Hindlimb muscle (tissue), 1 donor: ENCODE measurements around the gene MAN2A1. TPM values are rescaled to one million over a fixed set of nuclear protein-coding genes. Genes with fewer than 3 reads are reported as not detected.

Experiments used
- DNase-seq: peaks from one replicate; pipeline ENCODE4 v3.0.0-alpha.2; 2013
- polyA plus RNA-seq: library from polyadenylated mRNA; unstranded; fragments of 120-200 nt; gene quantifications from one replicate; pipeline ENCODE4 v1.2.1, GENCODE V29; 2013; ENCODE audit not compliant: insufficient read length

Gene MAN2A1
- polyA plus RNA-seq = 39.6 TPM

DNA sequence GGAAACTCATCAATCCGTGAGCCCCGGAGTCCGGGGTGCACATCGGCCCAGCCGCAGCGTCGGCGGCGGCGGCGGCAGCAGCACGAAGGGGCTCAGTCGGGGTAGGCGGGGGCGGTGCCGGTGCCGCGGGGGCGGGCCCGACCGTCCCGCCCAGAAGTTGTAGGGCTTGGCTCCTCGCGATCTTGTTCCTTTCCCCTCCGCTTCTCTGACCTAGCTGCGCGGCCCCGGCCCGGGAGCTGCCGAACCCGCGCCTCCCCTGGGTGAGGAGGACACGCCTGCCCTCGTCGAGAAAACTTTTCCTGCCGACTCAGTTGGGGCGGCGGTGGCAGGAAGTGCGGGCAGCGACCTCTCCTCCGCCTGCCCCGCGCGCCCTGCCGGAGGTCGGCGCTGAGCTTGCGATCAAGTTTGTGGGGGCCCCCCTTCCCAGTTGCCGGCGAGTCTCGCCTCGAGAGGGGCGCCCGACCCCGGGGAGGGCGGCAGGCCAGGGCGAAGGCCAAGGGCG is at the start of gene MAN2A1:
TSS of gene MAN2A1 (plus strand) at position 188 of the 502 bp plus-strand sequence. CDS start 491 bp downstream, outside the sequence.
- DNase-seq = peak; percentile 87

DNA sequence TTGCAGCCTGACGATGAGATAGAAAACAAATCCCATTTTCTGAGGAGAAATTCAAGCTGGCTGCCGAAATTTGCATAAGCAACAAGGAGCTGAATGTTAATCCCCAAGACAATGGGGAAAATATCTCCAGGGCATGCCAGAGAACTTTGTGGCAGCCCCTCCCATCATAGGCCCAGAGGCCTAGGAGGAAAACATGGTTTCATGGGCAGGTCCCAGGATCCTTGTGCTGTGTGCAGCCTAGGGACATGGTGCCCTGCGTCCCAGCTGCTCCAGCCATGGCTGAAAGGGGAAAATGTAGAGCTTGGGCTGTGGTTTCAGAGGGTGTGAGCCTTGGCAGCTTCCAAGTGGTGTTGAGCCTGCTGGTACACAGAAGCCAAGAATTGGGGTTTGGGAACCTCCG is 48.8 kb upstream of the MAN2A1 start:
- no peak for DNase-seq

DNA sequence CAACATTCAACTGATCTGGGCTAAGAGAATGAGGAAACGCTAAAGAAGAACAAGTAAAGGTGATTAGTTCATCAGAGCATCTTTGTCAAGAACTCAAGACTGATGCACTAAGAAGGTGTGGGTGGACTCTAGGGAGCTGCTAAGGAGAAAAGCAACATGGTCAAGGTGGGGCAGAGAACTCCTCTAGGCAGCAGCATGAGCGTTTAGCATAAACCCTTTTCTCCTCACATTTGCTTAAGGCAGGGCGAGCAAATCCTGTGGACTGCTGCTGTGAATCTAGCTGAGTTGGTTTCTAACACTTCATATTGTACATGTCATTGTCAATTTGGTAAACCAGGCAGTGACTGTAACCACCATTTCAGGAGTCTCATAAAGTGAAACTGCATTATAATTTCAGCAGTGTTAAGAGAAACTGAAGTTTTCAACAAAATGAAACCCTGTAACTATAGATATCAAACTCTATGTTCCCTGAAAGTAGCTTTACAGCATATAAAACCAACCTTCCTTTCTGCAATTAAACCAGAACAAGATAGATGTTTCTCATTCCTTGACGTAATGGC is 45.9 kb upstream of the MAN2A1 start:
- no peak for DNase-seq

DNA sequence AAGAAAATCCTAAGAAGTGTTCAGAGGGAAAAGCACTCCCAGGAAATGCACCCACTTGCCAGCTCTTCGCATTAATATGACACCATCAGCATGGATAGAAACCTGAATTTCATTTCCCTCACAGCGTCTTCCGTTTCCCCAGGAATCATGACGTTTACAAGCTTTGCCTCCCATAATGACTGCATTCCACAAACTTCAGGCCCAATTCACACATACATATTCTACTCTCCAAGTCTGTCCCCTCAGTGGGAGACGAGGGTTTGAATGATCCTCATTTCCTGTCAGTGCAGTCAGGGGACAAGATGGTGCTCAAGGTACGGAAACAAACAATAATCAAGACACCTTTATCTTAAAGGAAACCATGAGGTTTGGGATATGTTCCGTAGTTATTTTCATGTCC is 44.9 kb upstream of the MAN2A1 start:
- DNase-seq = no peak

DNA sequence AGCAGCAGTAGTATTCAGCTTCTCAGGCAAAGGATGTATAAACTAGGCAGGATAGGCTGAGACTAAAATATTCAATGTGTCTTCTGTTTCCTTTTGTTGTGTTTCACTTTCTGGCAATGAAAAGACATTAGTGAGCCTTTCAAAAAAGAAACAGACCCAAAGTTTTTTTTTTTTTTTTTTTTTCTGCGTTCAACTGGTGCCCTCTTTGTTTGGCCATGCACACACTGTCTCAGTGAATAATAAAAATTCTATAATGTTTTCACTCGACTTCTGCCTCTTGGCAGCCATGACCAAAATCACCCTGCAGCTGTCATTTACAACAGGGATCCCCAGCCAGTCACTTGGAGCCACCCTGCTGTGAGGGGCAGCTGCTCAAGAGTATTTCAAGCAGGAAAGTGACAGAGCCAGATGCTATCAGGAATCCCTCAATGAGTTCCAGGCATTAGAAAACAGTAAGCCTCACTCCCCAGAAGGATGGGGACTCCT is 44.0 kb upstream of the MAN2A1 start:
- peak; percentile 39 for DNase-seq

DNA sequence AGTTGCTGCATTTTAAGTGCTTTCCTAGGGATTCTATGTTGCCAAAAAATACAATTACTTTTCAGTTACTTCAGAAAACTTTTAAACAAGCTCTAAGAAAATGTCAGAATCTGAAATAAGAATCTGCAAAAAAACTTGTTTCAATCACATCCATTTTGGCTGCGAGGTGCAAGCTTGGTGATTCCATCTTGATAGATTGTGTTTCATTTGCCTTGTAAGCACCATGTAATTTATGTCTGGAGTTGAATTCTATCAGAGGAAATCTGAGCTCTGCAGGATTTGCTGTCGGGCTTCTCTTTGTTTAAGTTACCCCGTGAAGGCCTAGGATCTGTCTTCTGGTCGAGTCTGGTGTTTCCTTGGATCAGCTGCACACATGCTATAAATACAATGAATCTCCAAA is 40.4 kb upstream of the MAN2A1 start:
- DNase-seq = no peak

DNA sequence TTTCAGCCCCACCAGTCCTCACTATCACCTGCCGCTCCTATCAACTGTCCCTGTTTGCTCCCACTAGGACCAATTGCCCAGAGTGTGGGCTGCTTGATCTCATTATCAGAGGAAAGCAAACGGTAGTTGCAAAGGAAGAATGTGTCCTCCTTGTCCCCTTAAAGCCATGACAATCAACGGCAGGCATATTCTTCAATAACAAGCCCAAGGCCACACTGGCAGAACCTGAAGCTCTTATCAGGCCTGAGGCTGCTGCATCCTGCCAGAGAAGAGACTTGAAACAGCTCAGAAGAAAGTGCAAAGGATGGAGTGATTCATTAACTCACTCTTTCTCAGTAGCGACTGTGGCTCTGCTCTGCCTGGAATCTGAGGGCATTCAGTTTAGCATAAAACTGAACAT is 39.2 kb upstream of the MAN2A1 start:
- no peak for DNase-seq

DNA sequence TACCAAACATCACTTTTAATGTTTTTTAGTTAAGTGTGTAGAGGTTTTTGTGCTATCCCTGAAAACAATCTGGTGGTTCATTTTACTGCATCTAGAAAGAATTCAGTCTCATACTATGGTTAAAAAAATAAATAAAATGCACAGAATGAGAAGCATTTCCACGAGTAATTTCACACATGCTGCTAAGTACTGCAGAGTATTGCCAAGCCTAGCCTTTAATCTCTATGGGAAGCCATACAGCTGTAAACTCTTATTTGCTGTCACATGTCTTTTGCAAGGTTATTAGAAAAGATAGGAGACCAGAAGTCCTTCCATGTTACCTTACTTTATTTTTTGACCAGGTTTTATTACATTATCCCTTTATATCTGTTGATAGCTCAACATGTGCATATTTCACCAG is 37.6 kb upstream of the MAN2A1 start:
- DNase-seq = no peak

DNA sequence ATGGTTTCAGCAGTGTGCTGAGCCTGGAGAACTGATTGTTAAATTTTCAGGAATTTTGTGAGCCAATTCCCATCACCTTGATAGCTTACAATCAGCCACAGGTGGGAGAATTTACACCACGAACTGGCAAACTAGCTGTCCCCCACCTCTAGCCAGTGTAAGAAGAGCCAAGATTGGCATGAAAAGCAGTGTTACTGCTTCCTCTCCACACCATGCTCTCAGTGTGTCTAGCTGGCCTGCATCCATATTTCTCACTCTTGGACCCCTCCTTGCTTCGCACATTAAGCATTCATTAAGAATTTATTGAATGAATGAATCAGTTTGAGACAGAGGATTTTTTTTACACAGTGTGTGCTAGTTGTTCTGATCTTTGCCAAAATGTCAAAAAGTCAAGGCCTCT is 36.7 kb upstream of the MAN2A1 start:
- DNase-seq = no peak

DNA sequence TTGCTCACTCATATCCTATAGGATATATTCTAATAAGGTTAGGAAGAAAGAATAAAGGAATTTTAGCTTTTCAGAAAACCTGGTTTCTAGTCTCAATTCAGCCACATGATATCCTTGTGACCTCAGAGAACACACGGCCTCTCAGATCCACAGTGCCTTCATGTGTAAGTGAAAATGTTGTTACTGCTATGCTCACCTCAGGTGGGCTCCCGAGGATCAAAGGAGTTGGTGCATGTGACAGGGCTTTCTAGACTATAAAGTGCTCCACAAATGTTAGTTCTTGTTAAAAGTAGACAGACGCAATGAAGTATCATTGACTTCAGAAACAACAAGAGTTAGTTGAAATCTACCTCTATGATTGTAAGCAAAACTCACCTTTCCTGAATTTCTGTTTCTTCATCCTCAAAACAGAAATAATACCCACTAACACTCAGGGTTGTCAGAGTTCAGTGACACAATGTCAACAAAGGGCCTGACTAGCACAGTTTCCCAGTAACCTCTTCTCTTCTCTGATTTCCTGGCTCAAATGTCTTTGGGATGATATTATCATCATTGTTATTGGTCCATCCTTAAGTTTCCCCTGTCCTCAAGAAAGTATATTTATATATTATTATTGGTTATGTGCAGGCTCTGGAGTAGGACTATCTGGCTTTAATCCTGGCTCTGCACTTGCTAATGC is 36.0 kb upstream of the MAN2A1 start:
- no peak for DNase-seq

DNA sequence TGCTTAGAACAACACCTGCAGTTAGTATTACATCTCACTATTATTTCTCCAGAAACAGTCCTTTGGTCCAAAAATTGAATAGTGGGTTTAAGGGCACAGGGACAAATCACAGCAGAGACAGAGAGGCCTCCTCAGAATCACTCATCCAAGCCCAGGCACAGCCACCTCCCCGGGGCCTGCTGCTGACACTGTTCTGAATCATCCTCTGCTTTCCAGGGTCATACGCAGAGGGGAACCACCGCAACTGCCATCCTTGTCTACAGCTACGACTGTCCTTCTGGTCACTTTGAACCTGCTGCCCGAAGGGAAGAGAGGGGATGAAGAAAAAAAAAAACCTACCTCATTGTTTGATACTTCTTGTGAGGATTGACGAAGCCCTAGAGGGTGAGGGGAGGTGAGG is 35.3 kb upstream of the MAN2A1 start:
- no peak for DNase-seq

DNA sequence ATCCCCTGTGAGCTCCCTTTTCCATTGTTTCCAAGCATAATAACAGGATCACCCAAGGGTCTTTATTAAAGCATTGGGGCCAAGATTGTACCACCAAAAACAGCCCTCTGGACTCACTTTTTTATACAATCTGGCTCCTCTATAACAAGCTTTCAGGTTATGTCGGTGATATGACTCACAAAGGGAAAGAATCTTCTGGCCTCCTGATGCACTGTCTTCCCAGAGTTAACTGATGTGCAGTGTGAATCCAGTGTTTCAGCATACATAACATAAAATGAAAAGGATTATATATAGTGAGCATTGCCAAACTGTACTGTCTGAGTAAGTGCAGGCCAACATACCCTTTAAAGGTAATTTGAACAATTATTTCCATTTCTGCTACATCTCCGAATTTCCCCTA is 33.9 kb upstream of the MAN2A1 start:
- DNase-seq = no peak

DNA sequence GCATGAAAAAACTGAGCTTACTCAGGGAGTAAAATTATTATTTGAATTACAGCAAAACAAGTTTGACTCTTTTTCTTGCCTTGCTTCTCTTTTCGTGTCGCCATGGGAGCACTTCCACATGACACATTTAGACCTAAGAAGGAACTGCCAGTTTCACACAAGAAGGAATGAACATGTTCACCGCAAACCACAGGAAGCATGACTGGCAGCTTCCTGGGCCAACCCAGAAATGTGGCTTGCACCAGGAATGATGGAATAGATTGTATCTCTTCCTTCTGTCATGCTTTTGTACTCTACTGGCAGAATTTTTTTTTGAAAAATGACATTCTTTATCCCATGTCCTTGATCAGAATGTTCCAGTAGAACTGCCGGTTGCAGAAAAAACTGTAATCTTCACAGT is 32.9 kb upstream of the MAN2A1 start:
- DNase-seq = peak; percentile 44

DNA sequence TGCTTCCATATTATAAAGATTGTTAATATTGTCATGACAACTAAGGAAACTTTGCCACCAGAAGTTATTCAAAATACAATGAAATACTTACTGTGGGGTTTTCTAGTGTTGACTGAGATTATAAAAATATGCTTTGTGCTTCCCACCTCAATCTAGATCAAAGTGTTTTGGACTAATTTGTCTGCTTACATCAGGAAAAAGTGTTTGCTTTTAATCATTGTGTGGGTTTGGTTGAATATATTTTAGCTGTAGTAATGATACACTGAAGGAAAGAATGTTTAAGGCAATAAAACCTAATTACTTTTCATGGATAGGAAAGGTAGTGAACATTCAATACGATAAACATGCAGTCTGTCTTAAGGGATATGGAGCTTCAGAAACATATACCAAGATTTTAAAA is 29.8 kb upstream of the MAN2A1 start:
- DNase-seq = no peak

DNA sequence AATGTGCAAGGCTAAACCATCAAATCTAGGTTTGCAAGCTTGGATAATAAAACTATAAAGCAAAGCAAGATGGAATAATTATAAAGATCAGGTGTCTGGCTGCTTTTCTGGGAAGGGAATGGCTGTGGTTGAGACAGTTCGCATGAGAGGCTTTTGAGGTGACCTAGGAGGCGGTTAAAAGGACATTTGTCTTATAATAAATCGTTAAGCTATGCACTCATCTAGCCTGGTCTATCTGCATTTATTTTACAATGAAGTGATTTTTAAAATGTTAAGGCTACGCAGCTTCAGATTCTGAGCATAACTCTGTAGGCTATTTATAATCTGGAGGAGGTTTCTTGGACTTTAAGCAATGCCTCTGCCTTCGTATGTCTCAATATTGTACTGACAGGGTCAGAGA is 29.4 kb upstream of the MAN2A1 start:
- DNase-seq = no peak

DNA sequence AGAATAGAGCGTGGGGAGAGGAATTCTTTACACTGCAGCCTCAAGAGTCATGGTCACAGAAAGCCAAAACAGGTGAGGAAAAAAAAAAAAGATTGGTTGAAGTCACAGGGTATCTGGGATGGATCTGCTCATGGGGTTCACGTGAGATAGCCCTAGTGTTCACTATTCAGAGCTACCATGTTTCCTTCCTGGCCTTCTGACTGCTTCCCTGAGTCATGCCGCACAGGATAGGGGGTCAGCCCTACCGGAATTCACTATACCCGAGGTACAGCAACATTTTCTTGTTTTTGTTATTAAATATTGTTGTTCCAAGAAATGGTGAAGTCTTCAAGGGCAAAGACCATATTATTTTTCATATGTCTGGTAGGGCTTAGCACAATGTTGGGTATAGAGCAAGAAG is 21.5 kb upstream of the MAN2A1 start:
- DNase-seq = no peak

DNA sequence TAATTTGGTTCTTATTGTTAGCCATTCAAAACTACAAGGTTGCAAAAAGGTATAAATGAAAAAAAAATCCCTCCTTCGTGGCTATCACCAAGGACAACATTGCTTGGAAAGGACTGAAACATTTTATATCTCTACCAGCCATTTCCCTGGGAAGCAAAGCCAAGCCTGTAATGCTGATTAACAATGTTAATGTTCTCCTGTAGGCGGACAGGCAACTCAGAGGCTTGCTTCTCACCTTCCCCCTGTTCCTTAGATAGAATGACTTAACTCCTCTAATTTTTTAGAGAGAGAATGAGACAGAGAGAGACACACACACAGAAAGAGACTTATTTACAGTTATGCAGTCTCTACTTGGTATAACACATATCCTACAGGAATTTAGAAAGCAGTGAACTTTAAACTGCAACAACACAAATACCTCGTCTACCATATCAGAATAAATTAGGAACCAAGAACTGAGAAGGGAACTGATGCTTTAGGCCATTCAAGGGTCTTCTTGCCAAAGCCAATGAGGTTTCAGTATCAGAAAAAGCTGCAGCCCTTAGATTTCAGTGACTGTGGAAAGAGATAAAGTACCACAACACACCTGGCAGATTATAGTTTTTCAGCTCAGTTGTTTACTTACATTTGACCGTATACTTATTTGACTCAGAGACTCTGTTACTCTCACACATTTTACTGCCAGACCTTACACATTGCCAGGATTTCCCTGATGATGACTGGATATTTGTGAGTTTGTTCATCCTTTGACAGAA is 20.9 kb upstream of the MAN2A1 start:
- no peak for DNase-seq

DNA sequence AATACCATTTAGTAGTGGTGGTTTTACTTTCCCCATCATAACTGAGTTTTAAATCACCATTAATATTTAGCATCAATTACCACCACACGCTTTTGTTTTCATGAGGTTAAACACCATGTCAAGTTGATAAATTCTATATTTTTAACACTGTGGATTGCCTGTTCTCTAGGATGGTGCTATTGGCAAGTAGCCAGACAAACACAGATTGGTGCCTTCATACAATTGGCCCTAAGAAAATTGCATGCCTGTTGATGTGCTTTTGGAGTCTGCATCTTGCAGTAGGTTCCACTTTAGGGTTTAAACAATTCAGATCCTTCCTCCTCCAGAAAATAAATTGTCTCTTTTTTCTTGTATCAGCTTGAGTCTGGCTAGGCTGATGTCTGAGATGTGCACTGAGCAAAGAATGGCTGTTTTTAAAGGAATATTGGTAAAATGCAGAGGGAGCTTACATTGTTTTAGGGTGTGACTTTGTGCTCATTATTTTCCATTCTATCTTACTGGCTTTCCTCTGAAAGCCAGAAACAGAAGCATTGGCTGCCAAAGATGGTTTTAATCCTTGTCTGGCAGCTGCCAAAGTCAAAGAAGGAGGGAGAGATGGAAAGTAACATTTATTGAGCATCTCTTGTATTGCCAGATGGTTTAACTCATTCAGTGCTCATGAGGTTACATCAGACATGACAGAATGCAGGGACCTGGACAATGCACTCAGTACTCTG is 19.6 kb upstream of the MAN2A1 start:
- no peak for DNase-seq

DNA sequence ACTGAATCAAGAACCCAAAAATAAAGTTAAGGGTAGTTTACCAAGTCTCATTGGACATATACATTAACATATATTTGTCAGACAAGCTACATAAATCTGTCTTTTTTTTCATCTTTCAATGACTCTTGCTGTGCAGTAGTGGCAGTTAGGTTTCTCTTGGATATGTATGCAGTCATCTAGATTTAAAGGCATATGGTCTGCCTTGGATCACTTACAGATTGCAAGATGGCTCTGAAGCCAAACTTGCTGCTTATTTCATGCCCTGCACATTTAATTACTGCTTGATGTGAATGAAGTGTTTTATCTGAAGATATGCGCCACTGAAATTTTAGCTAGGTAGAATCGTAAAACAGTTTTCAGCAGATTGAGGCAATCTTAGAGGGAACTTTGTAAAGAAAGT is 18.6 kb upstream of the MAN2A1 start:
- DNase-seq = no peak

DNA sequence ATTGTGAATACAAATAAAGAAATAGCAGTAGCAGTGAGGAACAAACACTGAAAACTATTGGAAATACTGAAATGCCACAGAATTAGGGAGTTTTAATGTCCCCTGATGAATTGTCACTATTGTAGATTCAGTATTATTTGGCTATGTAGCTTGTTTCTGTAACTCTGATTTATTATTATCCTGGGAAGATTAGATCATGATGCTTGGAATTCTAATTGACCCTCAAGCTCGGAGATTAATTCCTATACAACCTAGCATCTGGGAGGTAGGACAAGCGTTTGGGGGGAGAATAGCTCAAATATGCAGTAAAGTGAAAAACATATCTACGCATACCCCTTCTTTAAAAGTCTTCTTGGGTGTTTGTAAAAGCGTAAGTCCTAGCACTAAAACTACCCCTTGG is 15.1 kb upstream of the MAN2A1 start:
- DNase-seq = no peak

DNA sequence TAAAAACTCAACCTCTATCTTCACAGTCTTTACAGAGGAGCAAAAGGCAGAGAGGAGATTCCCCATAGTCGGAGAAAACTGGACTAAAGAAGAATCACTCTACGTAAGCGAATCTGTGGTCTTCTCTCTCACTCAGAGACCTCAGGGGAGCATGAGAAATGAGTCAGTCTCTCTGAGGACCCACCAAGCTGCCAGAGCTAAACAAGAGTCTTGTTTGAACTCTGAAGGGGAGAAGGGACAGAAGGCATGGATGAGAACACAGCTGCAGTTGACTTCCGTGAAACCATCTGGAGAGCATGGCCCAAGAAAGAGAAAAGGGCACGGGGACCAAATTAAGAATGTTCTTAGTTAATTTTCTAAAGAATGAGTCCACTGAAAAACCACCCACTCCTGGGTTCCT is 12.8 kb upstream of the MAN2A1 start:
- DNase-seq = no peak

DNA sequence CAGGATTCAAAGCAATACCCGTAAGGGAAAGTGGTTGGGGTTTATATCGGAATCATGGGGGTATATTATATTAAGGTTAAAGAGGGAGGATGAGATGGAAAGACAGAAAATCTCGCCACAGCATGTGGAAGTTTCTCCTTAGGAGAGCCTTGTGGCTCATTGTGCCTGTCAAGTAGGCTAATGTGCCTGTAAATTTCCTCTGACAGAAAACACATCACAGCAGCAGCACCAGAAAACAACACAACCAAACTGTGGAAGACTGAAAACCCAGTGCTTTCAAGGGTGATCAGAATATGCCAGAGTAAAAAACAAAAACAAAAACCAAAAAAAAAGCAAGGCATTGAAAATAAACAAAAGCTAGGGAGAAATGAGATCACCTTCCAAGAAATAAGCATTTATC is 11.3 kb upstream of the MAN2A1 start:
- DNase-seq = no peak

DNA sequence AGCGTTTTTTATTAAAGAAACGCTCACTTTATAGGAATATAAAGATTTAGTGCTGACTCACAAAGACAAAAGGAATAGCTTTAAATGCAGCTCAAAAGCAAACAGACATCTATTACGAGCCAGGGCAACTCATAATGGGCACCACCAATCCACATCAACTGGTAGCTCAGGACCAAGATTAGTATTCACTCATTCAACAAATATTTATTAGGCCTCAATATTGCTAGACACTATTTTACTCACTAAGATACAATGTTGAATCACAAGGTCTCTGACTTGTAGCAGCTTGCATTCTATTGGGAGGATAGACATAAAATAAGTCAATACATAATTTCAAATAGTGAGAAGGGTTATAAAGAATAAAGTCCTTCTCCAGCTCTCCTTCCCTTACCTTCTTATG is 8.0 kb upstream of the MAN2A1 start:
- DNase-seq = no peak
